ENCODE measurements around the gene IGSF5. TPM values are rescaled to one million over a fixed set of nuclear protein-coding genes. Genes with fewer than 3 reads are reported as not detected.

Gene IGSF5
- total RNA-seq, 3 donors from 2014 or later: 0.23 to 0.29 (median 0.25) TPM

DNA sequence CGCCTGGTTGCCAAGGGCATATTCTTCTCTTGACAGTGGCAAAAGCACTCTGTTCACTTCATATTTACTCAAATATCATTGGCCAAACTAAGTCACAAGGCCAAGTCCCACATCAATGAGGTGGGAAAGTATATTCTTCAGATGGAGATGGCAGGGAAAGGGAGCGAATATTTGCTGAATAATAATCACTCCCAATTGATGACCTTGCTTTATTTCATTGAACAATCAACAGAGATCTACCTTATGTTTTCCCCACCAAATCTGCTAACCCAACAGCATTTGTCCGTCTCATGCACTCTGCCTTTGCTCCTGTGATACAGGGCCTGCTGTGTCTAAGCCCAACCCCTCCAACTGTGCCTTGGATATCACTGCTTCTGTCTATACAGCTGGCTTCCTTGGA, 77.1 kb downstream of the IGSF5 start:
- no peak for ATAC-seq
- Histone ChIP-seq H3K4me1 (ENCODE audit: low read depth) (no peaks in the 10 kb centered on the region), H3K9me3 (no peaks in the 10 kb centered on the region), H3K4me3 (no peak overlapping the region), H3K36me3 (ENCODE audit: low read depth) (no peaks in the 10 kb centered on the region)
- no peak for DNase-seq
- intact Hi-C loops (cut with DNase I, micrococcal nuclease): no loop called here
- TF ChIP-seq, protein P1, sequence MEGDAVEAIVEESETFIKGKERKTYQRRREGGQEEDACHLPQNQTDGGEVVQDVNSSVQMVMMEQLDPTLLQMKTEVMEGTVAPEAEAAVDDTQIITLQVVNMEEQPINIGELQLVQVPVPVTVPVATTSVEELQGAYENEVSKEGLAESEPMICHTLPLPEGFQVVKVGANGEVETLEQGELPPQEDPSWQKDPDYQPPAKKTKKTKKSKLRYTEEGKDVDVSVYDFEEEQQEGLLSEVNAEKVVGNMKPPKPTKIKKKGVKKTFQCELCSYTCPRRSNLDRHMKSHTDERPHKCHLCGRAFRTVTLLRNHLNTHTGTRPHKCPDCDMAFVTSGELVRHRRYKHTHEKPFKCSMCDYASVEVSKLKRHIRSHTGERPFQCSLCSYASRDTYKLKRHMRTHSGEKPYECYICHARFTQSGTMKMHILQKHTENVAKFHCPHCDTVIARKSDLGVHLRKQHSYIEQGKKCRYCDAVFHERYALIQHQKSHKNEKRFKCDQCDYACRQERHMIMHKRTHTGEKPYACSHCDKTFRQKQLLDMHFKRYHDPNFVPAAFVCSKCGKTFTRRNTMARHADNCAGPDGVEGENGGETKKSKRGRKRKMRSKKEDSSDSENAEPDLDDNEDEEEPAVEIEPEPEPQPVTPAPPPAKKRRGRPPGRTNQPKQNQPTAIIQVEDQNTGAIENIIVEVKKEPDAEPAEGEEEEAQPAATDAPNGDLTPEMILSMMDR (IDR thresholded peaks at IDR 0.05): no peak

DNA sequence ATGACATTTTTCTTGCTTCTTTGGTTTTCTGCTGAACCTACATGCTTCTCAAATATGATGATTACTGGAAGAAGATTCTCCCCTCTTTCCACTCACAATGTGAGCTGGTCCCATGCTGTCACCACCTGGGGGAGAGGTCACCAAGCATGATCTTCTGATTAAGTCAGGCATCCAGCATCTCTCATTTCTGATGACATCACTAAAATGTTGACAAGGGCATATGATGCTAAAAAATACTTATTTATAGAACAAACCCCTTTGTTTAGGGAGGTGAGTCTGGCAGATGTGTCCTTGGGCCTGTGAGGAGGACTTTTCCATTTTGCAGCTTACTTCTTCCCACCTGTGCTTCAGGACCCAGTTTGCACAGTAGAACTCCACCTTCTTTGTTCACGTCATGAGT, 80.3 kb downstream of the IGSF5 start:
- Histone ChIP-seq H3K4me3 (no peak overlapping the region), H3K9me3 (no peaks in the 10 kb centered on the region), H3K36me3 (ENCODE audit: low read depth) (no peaks in the 10 kb centered on the region), H3K4me1 (ENCODE audit: low read depth) (no peaks in the 10 kb centered on the region)
- intact Hi-C loops (cut with DNase I, micrococcal nuclease): no loop called here
- DNase-seq: no peak
- no peak for ATAC-seq
- TF ChIP-seq, protein P1 (IDR thresholded peaks at IDR 0.05): no peak

DNA sequence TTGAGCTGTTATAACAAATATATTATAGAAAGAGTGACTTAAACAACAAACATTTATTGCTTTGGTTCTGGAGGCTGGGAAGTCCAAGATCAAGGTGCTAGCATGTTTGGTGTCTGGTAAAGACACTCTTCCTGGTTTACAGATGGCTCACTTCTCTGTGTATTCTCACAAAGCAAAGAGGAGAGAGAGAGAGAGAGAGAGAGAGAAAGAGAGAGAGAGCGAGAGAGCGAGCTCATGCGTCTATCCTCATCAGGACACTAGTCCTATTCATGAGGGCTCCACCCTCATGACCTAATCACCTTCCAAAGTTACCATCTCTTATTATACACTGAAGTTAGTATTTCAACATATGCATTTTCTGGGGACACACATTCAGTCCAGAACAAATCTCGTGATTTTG, 89.6 kb downstream of the IGSF5 start:
- H3K4me1 ChIP-seq (ENCODE audit: low read depth): no peaks in the 10 kb centered on the region
- ATAC-seq (no peak), DNase-seq (no peak)
- no peaks in the 10 kb centered on the region for H3K9me3 ChIP-seq
- H3K4me3 ChIP-seq: no peak overlapping the region
- H3K36me3 ChIP-seq (ENCODE audit: low read depth): no peaks in the 10 kb centered on the region
- TF ChIP-seq, protein P1 (IDR thresholded peaks at IDR 0.05): no peak
- intact Hi-C loops (cut with DNase I, micrococcal nuclease): no loop called here

DNA sequence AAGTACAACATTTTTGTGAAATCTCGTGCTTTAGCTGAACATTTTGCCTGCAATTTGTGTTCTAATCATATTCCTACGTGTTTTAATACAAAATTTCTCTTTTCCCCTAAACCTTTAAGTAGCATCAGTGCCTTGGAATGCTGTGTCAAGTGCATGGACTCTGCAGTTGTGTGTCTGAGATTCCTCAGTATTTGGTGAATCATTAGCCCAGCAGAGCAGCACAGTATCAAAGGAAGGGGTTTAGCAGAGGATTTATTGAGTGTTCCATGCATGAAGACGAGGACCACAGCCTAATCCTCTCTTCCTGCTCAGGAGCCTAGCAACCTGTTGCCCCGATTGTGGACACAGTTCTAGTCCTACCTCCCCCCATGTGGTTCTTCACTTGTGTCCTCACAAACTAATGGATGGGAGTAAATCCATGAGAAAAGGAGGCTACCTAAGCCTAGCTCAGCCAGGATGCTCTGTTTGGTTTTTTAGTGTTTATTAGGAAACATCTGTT, 92.9 kb downstream of the IGSF5 start:
- DNase-seq: no peak
- H3K9me3 ChIP-seq: no peaks in the 10 kb centered on the region
- no peak overlapping the region for H3K4me3 ChIP-seq
- H3K36me3 ChIP-seq (ENCODE audit: low read depth): no peaks in the 10 kb centered on the region
- intact Hi-C loops (cut with DNase I, micrococcal nuclease): no loop called here
- no peak for ATAC-seq
- TF ChIP-seq, protein P1 (IDR thresholded peaks at IDR 0.05): no peak
- H3K4me1 ChIP-seq (ENCODE audit: low read depth): no peaks in the 10 kb centered on the region

DNA sequence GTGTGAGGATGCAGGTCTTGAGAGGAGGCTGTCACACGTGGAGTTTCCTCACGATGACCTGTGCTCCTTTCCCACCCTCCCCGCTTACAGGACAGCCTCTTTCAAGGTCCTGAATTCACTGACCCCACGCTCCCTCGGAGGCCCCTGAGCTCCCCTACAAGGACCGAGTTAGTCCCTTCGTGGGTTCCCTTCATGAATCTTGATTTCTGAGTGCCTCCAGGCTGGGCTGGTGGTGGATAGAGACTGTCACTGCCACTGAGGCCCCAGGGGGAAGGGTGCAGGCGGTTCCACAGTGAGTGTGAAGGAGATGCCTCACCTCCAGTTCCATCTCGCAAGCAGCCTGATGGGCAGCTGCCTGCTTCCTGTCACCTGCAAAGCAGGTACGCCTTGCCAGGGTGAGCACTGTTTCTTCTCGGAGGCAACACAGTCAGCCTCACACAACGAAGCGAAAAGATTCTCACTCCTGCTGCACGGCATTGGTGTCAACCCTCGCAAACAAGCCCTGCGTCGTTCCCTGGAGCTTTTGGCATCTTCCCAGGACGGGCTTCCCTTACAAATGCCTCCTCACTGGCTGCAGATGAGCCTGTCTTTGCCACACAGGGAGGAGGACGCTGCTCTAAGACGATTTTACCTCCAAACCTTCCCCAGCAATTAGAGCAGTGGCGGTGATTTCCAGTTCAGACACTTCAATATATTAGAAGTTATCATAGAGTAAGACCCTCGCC, 95.6 kb downstream of the IGSF5 start:
- TF ChIP-seq, protein P1 (IDR thresholded peaks at IDR 0.05): no peak
- no peak for DNase-seq
- Histone ChIP-seq H3K4me1 (ENCODE audit: low read depth) (no peaks in the 10 kb centered on the region), H3K4me3 (no peak overlapping the region), H3K9me3 (no peaks in the 10 kb centered on the region), H3K36me3 (ENCODE audit: low read depth) (no peaks in the 10 kb centered on the region)
- intact Hi-C loops (cut with DNase I, micrococcal nuclease): no loop called here
- ATAC-seq: no peak
